GM12864 (cell line): ENCODE data around the gene GNAT3.

Source experiments
- DNase-seq: peaks from one replicate; pipeline ENCODE4 v3.0.0-alpha.2; 2011; ENCODE audit warnings: low read depth
- H3K4me3 ChIP-seq: 2 replicates; pipeline ENCODE4 v1.5.1; 2011; ENCODE audit warnings: mild to moderate bottlenecking, low read depth, low read length, control low read depth
- TF ChIP-seq, protein P1 (sequence below): IDR thresholded peaks from 2 replicates; pipeline ENCODE4 v1.5.1; 2011; ENCODE audit warnings: low read depth, mild to moderate bottlenecking, moderate library complexity, low read length, control low read depth, inconsistent platforms; ENCODE audit errors: missing control alignments

The GNAT3 gene

GRCh38 chr7:80432166-80432565 lies 79.7 kb downstream of the GNAT3 start:
- no peak overlapping the region for H3K4me3 ChIP-seq
- no peak for DNase-seq
- TF ChIP-seq, protein P1, sequence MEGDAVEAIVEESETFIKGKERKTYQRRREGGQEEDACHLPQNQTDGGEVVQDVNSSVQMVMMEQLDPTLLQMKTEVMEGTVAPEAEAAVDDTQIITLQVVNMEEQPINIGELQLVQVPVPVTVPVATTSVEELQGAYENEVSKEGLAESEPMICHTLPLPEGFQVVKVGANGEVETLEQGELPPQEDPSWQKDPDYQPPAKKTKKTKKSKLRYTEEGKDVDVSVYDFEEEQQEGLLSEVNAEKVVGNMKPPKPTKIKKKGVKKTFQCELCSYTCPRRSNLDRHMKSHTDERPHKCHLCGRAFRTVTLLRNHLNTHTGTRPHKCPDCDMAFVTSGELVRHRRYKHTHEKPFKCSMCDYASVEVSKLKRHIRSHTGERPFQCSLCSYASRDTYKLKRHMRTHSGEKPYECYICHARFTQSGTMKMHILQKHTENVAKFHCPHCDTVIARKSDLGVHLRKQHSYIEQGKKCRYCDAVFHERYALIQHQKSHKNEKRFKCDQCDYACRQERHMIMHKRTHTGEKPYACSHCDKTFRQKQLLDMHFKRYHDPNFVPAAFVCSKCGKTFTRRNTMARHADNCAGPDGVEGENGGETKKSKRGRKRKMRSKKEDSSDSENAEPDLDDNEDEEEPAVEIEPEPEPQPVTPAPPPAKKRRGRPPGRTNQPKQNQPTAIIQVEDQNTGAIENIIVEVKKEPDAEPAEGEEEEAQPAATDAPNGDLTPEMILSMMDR, result no peak

DNA sequence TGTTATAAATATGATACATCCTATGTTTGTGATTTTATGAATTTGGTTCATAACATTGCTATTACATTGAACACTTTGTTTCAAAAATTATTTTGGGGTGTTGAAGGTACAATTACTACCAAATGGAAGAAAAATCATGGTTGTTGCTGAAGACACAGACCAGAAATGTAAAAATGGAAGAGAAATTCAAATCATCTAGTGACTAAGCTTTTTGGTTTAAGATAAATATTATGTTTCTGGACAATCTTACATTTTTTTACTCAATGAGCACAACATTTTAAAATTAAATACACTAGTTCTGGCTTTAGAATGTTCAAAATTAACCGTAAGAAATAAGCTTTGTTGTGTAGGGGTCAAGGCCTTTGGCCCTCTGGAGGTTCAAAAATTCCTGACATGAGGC lies 82.7 kb downstream of the GNAT3 start:
- DNase-seq, result no peak
- no peak overlapping the region for H3K4me3 ChIP-seq
- TF ChIP-seq, protein P1, result no peak

DNA sequence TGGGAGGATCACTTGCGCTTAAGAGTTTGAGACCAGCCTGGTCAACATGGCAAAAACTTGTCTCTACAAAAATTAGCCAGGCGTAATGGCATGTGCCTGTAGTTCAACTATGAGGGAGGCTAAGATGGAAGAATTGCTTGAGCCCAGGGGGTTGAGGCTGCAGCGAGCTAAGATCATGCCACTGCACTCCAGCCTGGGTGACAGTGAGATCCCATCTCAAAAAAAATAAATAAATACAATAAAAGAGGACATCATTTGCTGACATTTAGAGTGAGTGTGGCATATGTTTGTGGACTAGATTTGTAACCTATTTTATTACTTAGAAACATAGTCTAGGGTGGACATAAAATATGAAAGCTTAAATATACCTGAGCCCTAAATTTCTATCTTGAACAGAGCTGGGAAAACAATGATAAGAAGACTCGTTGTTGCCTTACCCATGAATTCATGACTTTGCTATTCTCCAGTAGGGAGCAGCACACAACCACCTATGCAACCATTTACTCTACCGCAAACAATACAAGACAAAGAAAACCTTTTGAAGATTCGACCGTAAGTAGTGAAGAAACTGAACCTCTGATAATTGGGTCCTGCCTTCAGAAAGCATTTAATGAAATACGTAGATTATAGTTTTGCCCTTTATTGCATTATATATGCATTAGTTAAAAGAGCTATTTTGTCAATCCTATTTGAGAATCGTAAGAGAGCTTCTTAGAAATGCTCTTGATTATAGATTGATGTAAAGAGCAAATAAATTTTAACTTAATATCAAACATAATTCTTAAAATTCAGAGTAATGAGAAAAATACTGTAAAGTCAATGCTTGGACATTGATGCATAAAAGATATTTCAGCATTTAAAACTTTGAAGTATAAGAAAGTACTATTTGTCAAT lies 83.5 kb downstream of the GNAT3 start:
- H3K4me3 ChIP-seq, result no peak overlapping the region
- DNase-seq, result no peak
- TF ChIP-seq, protein P1, result peak; percentile 18

DNA sequence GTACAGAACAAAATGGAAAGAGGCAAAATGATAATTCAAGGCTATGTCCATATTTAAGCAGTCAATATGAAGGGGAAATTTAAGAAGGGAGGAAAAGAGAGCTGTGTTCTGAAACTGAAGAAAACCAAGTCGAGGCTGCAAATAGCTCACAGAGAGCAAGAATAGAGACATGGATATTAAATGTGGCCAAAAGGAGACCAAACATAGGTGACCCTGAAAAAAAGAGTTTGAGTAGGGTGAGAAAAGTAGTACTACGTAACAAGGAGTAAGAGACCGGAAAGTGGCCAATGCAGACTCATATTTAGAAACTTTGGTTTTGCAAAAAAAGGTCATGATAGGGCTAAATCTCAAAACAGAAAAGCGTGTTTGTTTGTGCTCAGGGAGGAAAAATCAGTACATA lies 84.6 kb downstream of the GNAT3 start:
- DNase-seq, result no peak
- TF ChIP-seq, protein P1, result no peak
- no peak overlapping the region for H3K4me3 ChIP-seq

DNA sequence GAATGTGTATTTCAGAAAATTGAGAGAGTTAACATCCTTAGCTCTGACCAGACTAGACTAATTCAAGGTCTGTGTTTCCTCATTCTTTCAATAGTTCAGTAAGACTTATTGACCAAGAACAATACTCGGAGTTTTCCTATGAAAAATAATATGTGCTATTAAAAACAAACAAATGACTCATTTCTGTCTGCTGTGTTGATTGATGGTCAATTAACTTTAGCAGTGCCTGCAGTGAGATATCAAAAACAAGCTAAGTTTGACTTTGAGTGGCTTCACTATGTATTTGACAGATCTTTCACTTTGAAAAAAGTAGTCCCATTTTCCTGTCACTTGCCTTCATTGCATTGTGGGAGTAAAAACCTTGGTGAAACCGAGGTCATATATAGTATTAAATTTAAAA lies 91.0 kb downstream of the GNAT3 start:
- no peak for DNase-seq
- H3K4me3 ChIP-seq, result no peak overlapping the region
- TF ChIP-seq, protein P1, result no peak

- TF ChIP-seq, protein P1, result no peak
- DNase-seq, result no peak
- no peak overlapping the region for H3K4me3 ChIP-seq
Observed at GRCh38 chr7:80417211-80417793, 94.6 kb downstream of the GNAT3 start.
